Ishikawa (cell line): Measurements from ENCODE around the gene MYO9B.

Source experiments
- CEBPB ChIP-seq: IDR thresholded peaks from 2 replicates; pipeline ENCODE4 v1.6.1; 2012
- CREB1 ChIP-seq: IDR thresholded peaks from 2 replicates; pipeline ENCODE4 v1.6.1; 2012; ENCODE audit warnings: low read depth
- EGR1 ChIP-seq: IDR thresholded peaks from 2 replicates; pipeline ENCODE4 v1.6.1; 2012
- EP300 ChIP-seq: IDR thresholded peaks from 2 replicates; pipeline ENCODE4 v1.6.1; 2012; ENCODE audit warnings: borderline replicate concordance
- FOXM1 ChIP-seq: IDR thresholded peaks from 2 replicates; pipeline ENCODE4 v1.6.1; 2012; ENCODE audit warnings: low read depth, borderline replicate concordance
- MAX ChIP-seq: IDR thresholded peaks from 2 replicates; pipeline ENCODE4 v1.6.1; 2012
- NFIC ChIP-seq: IDR thresholded peaks from 2 replicates; pipeline ENCODE4 v1.6.1; 2012
- RAD21 ChIP-seq: IDR thresholded peaks from 2 replicates; pipeline ENCODE4 v1.6.1; 2012; ENCODE audit warnings: low read depth
- REST ChIP-seq: IDR thresholded peaks from 2 replicates; pipeline ENCODE4 v1.6.1; 2012; ENCODE audit warnings: low read depth, mild to moderate bottlenecking
- TAF1 ChIP-seq: IDR thresholded peaks from 2 replicates; pipeline ENCODE4 v1.6.1; 2012; ENCODE audit warnings: low read depth, mild to moderate bottlenecking
- TCF12 ChIP-seq: IDR thresholded peaks from 2 replicates; pipeline ENCODE4 v1.6.1; 2012; ENCODE audit warnings: low read depth
- TEAD4 ChIP-seq: IDR thresholded peaks from 2 replicates; pipeline ENCODE4 v1.6.1; 2012
- YY1 ChIP-seq: IDR thresholded peaks from 2 replicates; pipeline ENCODE4 v1.6.1; 2012; ENCODE audit warnings: low read depth
- ZBTB7A ChIP-seq: IDR thresholded peaks from 2 replicates; pipeline ENCODE4 v1.6.1; 2012; ENCODE audit warnings: low read depth
- TF ChIP-seq, protein P1 (sequence below): IDR thresholded peaks from 2 replicates; pipeline ENCODE4 v1.6.1; 2012

MYO9B gene

GRCh38 chr19:17113127-17113785 lies 37.7 kb downstream of the MYO9B start:
- TF ChIP-seq NFIC = no peak
- no peak for TF ChIP-seq CREB1
- TF ChIP-seq TCF12 = no peak
- TF ChIP-seq REST = no peak
- no peak for TF ChIP-seq TAF1
- TF ChIP-seq, protein P1, sequence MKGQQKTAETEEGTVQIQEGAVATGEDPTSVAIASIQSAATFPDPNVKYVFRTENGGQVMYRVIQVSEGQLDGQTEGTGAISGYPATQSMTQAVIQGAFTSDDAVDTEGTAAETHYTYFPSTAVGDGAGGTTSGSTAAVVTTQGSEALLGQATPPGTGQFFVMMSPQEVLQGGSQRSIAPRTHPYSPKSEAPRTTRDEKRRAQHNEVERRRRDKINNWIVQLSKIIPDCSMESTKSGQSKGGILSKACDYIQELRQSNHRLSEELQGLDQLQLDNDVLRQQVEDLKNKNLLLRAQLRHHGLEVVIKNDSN = no peak
- TF ChIP-seq MAX = no peak

GRCh38 chr19:17114414-17114831 lies 38.8 kb downstream of the MYO9B start:
- peak; percentile 98 for TF ChIP-seq TCF12
- TF ChIP-seq CREB1 = peak; percentile 65; the same call in 1 of the 2 replicates
- peak; percentile 97 for TF ChIP-seq NFIC
- TF ChIP-seq RAD21 = peak; percentile 21; the same call in 1 of the 2 replicates
- TF ChIP-seq, protein P1 = peak; percentile 6; the same call in 1 of the 2 replicates
- TF ChIP-seq EP300 = peak; percentile 94
- no peak; the same call in 1 of the 2 replicates for TF ChIP-seq YY1
- TF ChIP-seq REST = no peak
- peak; percentile 85 for TF ChIP-seq MAX
- TF ChIP-seq TEAD4 = peak; percentile 87
- peak; percentile 88 for TF ChIP-seq FOXM1
- TF ChIP-seq EGR1 = no peak
- TF ChIP-seq ZBTB7A = no peak
- TF ChIP-seq CEBPB = peak; percentile 48; the same call in 1 of the 2 replicates
- no peak for TF ChIP-seq TAF1

DNA sequence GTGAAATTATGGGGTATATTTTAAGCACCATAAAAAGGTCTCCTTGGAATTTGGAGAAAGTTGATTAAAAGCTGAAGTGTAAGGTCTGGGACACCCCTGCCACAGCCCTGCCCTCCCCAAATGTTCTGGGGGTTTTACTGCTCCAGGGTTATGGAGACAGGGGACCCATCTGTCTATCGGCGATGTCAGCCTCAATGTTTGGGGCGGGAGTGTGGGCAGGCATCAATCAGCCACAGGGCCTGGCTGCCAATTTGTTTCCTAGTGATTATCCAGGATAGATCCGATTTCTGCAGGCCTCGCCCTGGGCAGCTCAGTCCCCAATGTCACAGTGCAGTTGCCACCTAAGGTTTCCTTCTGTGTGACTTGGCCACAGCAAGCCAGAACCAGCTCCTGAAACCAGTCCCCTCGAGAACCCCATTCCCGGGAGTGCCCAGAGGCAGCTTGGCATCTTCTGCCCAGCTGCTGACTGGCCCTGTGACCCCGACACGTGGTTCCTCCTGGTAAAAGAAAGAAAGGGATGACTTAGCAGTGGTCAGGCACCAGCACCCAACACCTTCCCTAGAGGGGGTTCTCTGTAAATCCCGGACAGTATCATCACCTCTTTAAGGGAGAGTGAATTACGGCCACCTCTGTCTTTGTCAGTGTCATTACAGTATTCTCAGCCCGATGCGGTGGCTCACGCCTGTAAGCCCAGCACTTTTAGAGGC lies 41.6 kb downstream of the MYO9B start:
- TF ChIP-seq NFIC = no peak
- no peak for TF ChIP-seq TEAD4
- TF ChIP-seq TCF12 = no peak
- TF ChIP-seq RAD21 = no peak
- TF ChIP-seq, protein P1 = no peak
- no peak for TF ChIP-seq CEBPB
- TF ChIP-seq CREB1 = no peak
- TF ChIP-seq ZBTB7A = no peak
- no peak for TF ChIP-seq MAX
- no peak for TF ChIP-seq TAF1
- no peak for TF ChIP-seq REST
- no peak for TF ChIP-seq FOXM1
- TF ChIP-seq EP300 = no peak
- no peak for TF ChIP-seq EGR1
- no peak for TF ChIP-seq YY1
